Chondrocyte (in vitro differentiated cells): ENCODE results near the gene CCDC78. TPM values are rescaled to one million over a fixed set of nuclear protein-coding genes. Genes with fewer than 3 reads are reported as not detected.

Experiments
- DNase-seq: peaks from one replicate; pipeline ENCODE4 v3.0.0; 2021; ENCODE audit warnings: mixed read lengths, low spot score
- H3K27ac Mint-ChIP-seq: one replicate; pipeline ENCODE4 v1.8.0; 2021; ENCODE audit warnings: mild to moderate bottlenecking, moderate library complexity, mixed read lengths; ENCODE audit not compliant: unreplicated experiment
- H3K27me3 Mint-ChIP-seq: 2 replicates; pipeline ENCODE4 v1.8.0; 2021; ENCODE audit warnings: low read depth, mixed read lengths
- H3K36me3 Mint-ChIP-seq: 2 replicates; pipeline ENCODE4 v1.8.0; 2021; ENCODE audit warnings: low read depth, mixed read lengths
- H3K4me1 Mint-ChIP-seq: 2 replicates; pipeline ENCODE4 v1.8.0; 2021; ENCODE audit warnings: low read depth, mild to moderate bottlenecking, mixed read lengths
- H3K4me3 Mint-ChIP-seq: one replicate; pipeline ENCODE4 v1.8.0; 2021; ENCODE audit warnings: mild to moderate bottlenecking, moderate library complexity, mixed read lengths; ENCODE audit not compliant: unreplicated experiment
- H3K9me3 Mint-ChIP-seq: 2 replicates; pipeline ENCODE4 v1.8.0; 2021; ENCODE audit warnings: low read depth, mixed read lengths
- CTCF ChIP-seq: fragments of 200-600 bp; sonication (generic); IDR thresholded peaks from 2 replicates; pipeline ENCODE4 v1.5.0; 2021; ENCODE audit warnings: antibody characterized with exemption, mild to moderate bottlenecking, moderate library complexity
- microRNA-seq: library from miRNA; unstranded; fragments of <30 nt; microRNA quantifications from one replicate; pipeline ENCODE4 v1.2.0, GENCODE V29; 2020; ENCODE audit warnings: borderline number of aligned reads
- total RNA-seq: library from RNA; stranded (reverse); gene quantifications from 3 replicates; pipeline ENCODE4 v1.2.1, GENCODE V29; 2021

Gene CCDC78
- total RNA-seq, 1 donor from 2014 or later: 3.9 TPM

DNA sequence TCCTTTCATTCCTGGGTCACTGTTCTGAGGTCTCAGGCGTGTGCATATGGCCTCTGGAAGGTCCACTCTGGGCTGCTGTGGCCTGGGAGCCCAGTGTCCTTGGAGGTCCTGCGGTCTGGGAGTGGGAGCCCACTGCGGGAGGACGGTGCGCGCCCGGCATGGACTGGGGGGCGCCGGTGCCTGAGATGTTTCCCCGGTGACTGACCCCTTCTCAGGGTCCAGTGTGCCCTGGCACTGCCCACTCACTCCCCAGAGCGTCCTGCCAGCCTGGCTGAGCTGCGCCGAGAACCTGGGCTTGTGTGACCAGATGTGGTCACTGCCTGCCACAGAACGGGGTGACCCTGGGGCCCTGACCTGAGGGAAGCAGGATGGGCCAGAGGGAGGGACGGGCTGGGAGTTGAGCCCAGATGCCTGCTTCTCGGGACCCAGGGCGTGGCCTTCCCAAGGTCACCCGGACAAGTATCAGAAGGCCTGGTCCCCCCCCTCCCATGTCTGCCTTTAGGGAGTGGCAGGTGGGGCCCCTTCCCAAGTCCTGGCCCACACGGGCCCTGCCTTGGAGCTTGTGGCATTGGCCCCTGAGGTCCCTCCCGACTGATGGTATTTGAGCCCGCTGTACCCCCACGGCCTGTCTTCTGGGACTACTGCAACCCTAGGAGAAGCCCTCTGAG is 51.9 kb downstream of the CCDC78 start:
- Mint-ChIP-seq H3K27ac (peak overlapping the region; percentile 57), H3K9me3 (no peaks in the 10 kb centered on the region), H3K4me1 (peaks cover 12% of the 10 kb centered on the region), H3K27me3 (no peaks in the 10 kb centered on the region), H3K36me3 (peaks cover 2% of the 10 kb centered on the region), H3K4me3 (no peak overlapping the region)
- TF ChIP-seq CTCF: no peak
- DNase-seq: no peak

- no peak overlapping the region for H3K27ac Mint-ChIP-seq
- H3K4me1 Mint-ChIP-seq: peaks cover 12% of the 10 kb centered on the region
- H3K27me3 Mint-ChIP-seq: no peaks in the 10 kb centered on the region
- no peak for TF ChIP-seq CTCF
- no peak overlapping the region for H3K4me3 Mint-ChIP-seq
- DNase-seq: no peak
- no peaks in the 10 kb centered on the region for H3K9me3 Mint-ChIP-seq
- H3K36me3 Mint-ChIP-seq: peaks cover 2% of the 10 kb centered on the region
Measured at GRCh38 chr16:673399-673991, 52.7 kb downstream of the CCDC78 start.

DNA sequence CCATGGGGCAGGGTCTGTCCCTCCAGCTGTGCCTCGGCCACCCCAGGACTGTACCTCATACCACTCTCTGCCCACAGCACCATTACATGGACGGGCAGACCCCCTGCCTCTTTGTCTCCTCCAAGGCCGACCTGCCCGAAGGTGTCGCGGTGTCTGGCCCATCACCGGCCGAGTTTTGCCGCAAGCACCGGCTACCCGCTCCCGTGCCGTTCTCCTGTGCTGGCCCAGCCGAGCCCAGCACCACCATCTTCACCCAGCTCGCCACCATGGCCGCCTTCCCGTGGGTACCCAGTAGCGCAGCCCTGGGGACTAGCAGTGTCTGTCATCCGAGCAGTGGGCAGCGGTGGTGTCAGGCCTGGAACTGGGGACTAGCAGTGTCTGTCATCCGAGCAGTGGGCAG is 53.4 kb downstream of the CCDC78 start:
- Mint-ChIP-seq H3K27ac (no peak overlapping the region), H3K4me1 (peaks cover 12% of the 10 kb centered on the region), H3K36me3 (peaks cover 2% of the 10 kb centered on the region), H3K27me3 (no peaks in the 10 kb centered on the region), H3K4me3 (no peak overlapping the region), H3K9me3 (no peaks in the 10 kb centered on the region)
- no peak for TF ChIP-seq CTCF
- DNase-seq: no peak

Small RNA genes within 50 kb of the gene (microRNA-seq; reads per million reads assigned to microRNA genes)
- not detected for gene MIR662

Other genes starting within 250 kb of the CCDC78 start
- 28.8 to 32.0 TPM (median 29.7 TPM) in 3 replicates for gene CAPN15, start 198.7 kb downstream of the CCDC78 start, total RNA-seq
- not detected in 3 replicates for gene PRR35, start 166.0 kb downstream of the CCDC78 start, total RNA-seq
- gene NHLRC4, start 159.4 kb downstream of the CCDC78 start, total RNA-seq: not detected in 3 replicates
- 34.1 to 57.1 TPM (median 37.3 TPM) in 3 replicates for gene PIGQ, start 156.5 kb downstream of the CCDC78 start, total RNA-seq
- 15.2 to 19.6 TPM (median 19.6 TPM) in 3 replicates for gene RAB40C, start 136.4 kb downstream of the CCDC78 start, total RNA-seq
- gene WFIKKN1, start 95.5 kb downstream of the CCDC78 start, total RNA-seq: 0.36 to 0.56 TPM (median 0.47 TPM) in 3 replicates
- gene METTL26, start 90.1 kb downstream of the CCDC78 start, total RNA-seq: 58.9 to 68.5 TPM (median 68.1 TPM) in 3 replicates
- gene MCRIP2, start 84.6 kb downstream of the CCDC78 start, total RNA-seq: 10.4 to 16.9 TPM (median 15.3 TPM) in 3 replicates
- gene WDR90, start 77.1 kb downstream of the CCDC78 start, total RNA-seq: 17.0 to 36.6 TPM (median 19.2 TPM) in 3 replicates
- gene RHOT2, start 58.3 kb downstream of the CCDC78 start, total RNA-seq: 101 to 109 TPM (median 106 TPM) in 3 replicates
- 1.9 to 3.5 TPM (median 3.0 TPM) in 3 replicates for gene RHBDL1, start 50.8 kb downstream of the CCDC78 start, total RNA-seq
- 89.7 to 139 TPM (median 96.1 TPM) in 3 replicates for gene STUB1, start 46.0 kb downstream of the CCDC78 start, total RNA-seq
- 38.8 to 56.5 TPM (median 39.2 TPM) in 3 replicates for gene JMJD8, start 42.1 kb downstream of the CCDC78 start, total RNA-seq
- gene WDR24, start 36.0 kb downstream of the CCDC78 start, total RNA-seq: 12.6 to 17.7 TPM (median 13.7 TPM) in 3 replicates
- 0.53 to 0.87 TPM (median 0.82 TPM) in 3 replicates for gene FBXL16, start 20.6 kb downstream of the CCDC78 start, total RNA-seq
- gene METRN, start 11.3 kb downstream of the CCDC78 start, total RNA-seq: 50.7 to 62.3 TPM (median 58.5 TPM) in 3 replicates
- gene ANTKMT, start 5.3 kb downstream of the CCDC78 start, total RNA-seq: 31.6 to 42.4 TPM (median 38.2 TPM) in 3 replicates
- 7.9 to 20.6 TPM (median 15.0 TPM) in 3 replicates for gene HAGHL, start 663 bp upstream of the CCDC78 start, total RNA-seq
- gene CIAO3, start 14.6 kb upstream of the CCDC78 start, total RNA-seq: 20.5 to 26.6 TPM (median 22.1 TPM) in 3 replicates
- 0.41 TPM in 1 of 3 replicates, not detected in the others for gene MSLN, start 34.3 kb upstream of the CCDC78 start, total RNA-seq
- gene RPUSD1, start 61.9 kb upstream of the CCDC78 start, total RNA-seq: 17.6 to 21.6 TPM (median 19.6 TPM) in 3 replicates
- 12.8 to 35.9 TPM (median 13.3 TPM) in 3 replicates for gene CHTF18, start 62.2 kb upstream of the CCDC78 start, total RNA-seq
- gene GNG13, start 74.3 kb upstream of the CCDC78 start, total RNA-seq: not detected in 3 replicates
- 21.6 to 25.6 TPM (median 21.7 TPM) in 3 replicates for gene LMF1, start 244.5 kb upstream of the CCDC78 start, total RNA-seq